ENCODE data around the gene STX4. TPM values are rescaled to one million over a fixed set of nuclear protein-coding genes. Genes with fewer than 3 reads are reported as not detected.

The STX4 gene
- total RNA-seq, 1 experiment from 2014 or later: 26.0 TPM

- no peak for DNase-seq (ENCODE audit: low read depth, low spot score)
- Histone ChIP-seq H3K36me3 (ENCODE audit: control insufficient read depth in 1 of 2, insufficient read depth in 2 of 2, low read length in 2 of 2) (no peaks in the 10 kb centered on the region), H2AFZ (ENCODE audit: low read depth, low read length, poor library complexity, severe bottlenecking) (no peak overlapping the region), H3K9me3 (ENCODE audit: control insufficient read depth in 1 of 2, insufficient read depth in 1 of 2, low read depth in 1 of 2, low read length in 2 of 2) (no peaks in the 10 kb centered on the region), H3K4me2 (ENCODE audit: low read length) (peak overlapping the region; percentile 4; the same call in 1 of the 2 replicates), H3K27ac (ENCODE audit: low read depth, low read length) (no peak overlapping the region), H3K9me2 (ENCODE audit: insufficient read depth) (no peaks in the 10 kb centered on the region), H3K4me1 (ENCODE audit: control insufficient read depth in 1 of 2, insufficient read depth in 2 of 2, low read length in 2 of 2) (peaks cover 0 to 8% of the 10 kb centered on the region in 2 experiments; a peak in 2 of 4 replicates), H3K79me2 (ENCODE audit: insufficient read depth, low read length) (no peaks in the 10 kb centered on the region), H3K27me3 (ENCODE audit: insufficient read depth, low read length) (peaks cover 7% of the 10 kb centered on the region; the same call in 1 of the 2 replicates), H3K9ac (ENCODE audit: low read length) (no peak overlapping the region), H3K4me3 (replicated peaks in 1 of 2; ENCODE audit: low read depth in 1 of 2, low read length in 2 of 2) (no peak overlapping the region), H4K20me1 (ENCODE audit: insufficient read depth) (no peaks in the 10 kb centered on the region)
- intact Hi-C loops (cut with micrococcal nuclease): no loop called here
- no peak for ATAC-seq
- BruUV-seq (replicated peaks): no TSS peak
- ChIA-PET CTCF (no interaction called here), RAD21 (ENCODE audit: low non-redundant PET in 1 of 2, low total read pairs in 2 of 2, uncharacterized antibody in 2 of 2, unreplicated experiment in 2 of 2) (no interaction called here), POLR2A (no interaction called here)
- TF ChIP-seq SP1 (IDR thresholded peaks at IDR 0.05; ENCODE audit: low read depth) (no peak), MAX (IDR thresholded peaks at IDR 0.05) (no peak), ZNF274 (IDR thresholded peaks at IDR 0.05; ENCODE audit: low read depth, low read length) (no peak), ELF1 (IDR thresholded peaks at IDR 0.05; ENCODE audit: borderline replicate concordance, low read depth) (no peak), POLR2AphosphoS5 (IDR thresholded peaks at IDR 0.05; ENCODE audit: low read depth, low read length) (no peak), SRF (IDR thresholded peaks at IDR 0.05; ENCODE audit: low read depth) (no peak), SIN3A (IDR thresholded peaks at IDR 0.05; ENCODE audit: low read depth) (no peak), TCF7L2 (IDR thresholded peaks at IDR 0.05; ENCODE audit: borderline replicate concordance, extremely low read depth, insufficient read depth, insufficient read length) (no peak), RAD21 (IDR thresholded peaks at IDR 0.05; ENCODE audit: low read depth) (no peak), EZH2 (IDR thresholded peaks at IDR 0.05) (no peak), EGR1 (IDR thresholded peaks at IDR 0.05; ENCODE audit: low read depth) (no peak), POLR2A (IDR thresholded peaks at IDR 0.05; ENCODE audit: borderline replicate concordance, extremely low read depth, insufficient read depth, insufficient read length) (no peak), ZBTB33 (IDR thresholded peaks at IDR 0.05; ENCODE audit: extremely low read depth, insufficient replicate concordance, low read length) (no peak), REST (IDR thresholded peaks at IDR 0.05; ENCODE audit: low read depth) (no peak), EZH2phosphoT487 (IDR thresholded peaks at IDR 0.05; ENCODE audit: borderline replicate concordance) (no peak), FOSL1 (IDR thresholded peaks at IDR 0.05; ENCODE audit: low read depth) (no peak), CBX3 (IDR thresholded peaks at IDR 0.05; ENCODE audit: low read depth) (no peak), YY1 (IDR thresholded peaks at IDR 0.05; ENCODE audit: extremely low read depth, insufficient replicate concordance, low read depth, low read length) (no peak), CEBPB (IDR thresholded peaks at IDR 0.05; ENCODE audit: low read depth) (no peak), CTCF (IDR thresholded peaks at IDR 0.05 in 2 of 3, conservative IDR thresholded peaks at IDR 0.05 in 1 of 3; ENCODE audit: borderline replicate concordance in 1 of 3, insufficient read depth in 1 of 3, low read depth in 2 of 3, low read length in 2 of 3) (no peak)
Measured at GRCh38 chr16:31008551-31008950, 24.8 kb upstream of the STX4 start.
